ENCODE results near the gene RTN4R.
"Not testable (repeated sequence)": the region's sequence is repeated elsewhere in the genome, so short reads cannot be mapped to it uniquely, and the experiment has no call there.

Gene RTN4R

DNA sequence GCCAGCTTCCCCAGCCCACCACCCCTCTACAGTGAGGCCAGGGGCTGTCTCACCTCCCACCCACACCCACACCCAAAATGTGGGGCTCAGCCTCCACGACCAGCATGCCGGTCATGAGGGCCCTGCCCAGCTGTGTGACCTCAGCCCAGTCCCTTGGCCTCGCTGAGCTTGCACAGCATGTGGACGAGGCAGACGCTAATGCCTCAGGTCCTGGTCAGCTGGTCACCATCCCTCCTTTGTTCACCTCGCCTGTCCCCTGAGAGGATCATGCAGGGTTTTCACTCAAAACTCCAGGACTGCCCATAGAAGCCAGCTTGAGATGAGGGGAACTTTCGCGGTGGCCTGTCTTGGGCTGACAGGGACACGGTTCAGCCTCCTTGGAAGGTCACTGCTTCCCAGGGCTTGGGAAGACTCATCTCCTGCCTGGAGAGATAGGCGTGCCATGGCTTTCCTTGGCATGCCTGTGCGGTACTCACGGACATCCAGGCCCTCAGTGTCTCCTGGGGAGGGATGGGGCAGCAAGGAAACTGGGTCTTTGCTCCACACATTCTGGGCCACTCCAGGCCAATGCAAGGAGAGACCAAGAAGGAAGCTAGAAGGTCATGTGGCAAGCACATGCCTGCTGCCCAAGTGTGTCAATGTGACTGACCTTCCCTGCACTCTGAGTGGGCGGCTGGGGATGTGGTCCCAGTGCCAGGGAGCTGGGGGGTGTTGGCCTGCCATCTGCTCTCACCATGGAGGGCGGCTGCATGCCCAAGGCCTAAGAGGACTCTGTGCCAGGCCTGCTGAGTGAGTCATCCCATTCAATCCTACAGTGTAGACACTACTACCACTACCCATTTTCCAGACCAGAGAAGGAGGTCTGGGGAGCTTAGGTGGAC lies 3.2 kb upstream of the RTN4R start:
- DNase-seq (ENCODE audit: low read depth) = no peak

DNA sequence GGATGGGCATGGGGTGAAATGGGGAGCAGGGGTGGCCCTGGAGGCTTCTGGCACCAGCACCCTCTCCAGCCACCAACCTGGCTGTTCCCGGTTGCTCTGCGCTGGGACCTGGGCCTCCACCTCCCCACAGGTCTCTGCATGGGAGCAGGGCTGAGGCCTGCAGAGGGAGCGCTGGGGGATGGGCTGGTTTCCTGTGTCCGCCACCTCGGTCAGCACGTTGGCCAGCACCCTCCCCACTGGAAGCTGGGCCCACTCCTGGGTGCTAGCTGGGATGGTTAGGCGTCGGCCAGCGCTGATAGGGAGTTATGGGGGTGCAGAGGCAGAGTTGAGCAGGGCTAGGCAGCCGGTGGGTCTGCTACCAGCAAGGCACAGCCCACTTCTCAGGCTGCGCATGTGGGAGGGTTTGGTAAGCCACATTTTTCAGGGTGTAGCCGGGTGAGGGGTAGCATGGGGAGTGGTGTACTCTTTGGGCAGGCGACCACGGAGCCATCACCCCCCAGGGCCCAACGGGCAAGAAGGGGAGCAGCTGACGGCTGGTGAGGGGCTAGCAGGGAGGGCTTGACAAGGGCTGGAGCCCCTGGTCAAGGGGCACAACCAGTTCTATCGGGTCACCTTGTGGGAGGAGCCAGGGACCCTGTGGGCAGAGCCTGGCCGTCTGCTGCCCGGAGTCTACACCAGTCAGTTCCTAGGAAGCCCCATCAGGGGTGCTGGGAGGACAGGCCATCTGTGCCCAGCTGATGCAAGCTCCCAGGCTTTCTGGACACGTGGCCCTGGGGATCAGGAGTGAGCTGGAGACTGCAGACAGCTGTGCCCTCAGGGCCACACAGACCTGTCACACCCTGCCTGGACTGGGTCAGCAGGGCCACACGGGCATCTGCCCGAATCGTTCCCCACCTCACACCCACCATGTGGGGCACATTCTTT lies 2.3 kb upstream of the RTN4R start:
- DNase-seq (ENCODE audit: low read depth) = not testable (repeated sequence)

DNA sequence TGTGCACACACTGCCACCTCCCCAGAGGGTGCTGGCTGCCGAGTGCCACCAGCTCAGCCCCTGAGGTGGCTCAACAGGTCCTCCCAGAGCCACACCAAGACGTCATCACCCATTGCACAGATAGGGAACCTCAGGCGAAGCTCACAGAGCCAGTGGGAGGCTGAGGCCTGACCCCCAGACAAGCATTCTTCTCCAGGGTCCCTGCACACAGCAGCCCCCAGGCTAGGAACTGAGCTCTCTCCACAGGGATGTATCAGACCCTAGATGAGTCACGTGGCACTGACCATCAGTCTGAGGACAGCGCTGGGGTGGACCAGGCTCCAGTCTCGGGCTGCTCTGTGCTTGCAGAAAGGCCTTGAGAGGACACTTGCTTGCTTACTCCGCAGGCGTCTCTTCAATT lies 1.6 kb upstream of the RTN4R start:
- DNase-seq (ENCODE audit: low read depth) = not testable (repeated sequence)

DNA sequence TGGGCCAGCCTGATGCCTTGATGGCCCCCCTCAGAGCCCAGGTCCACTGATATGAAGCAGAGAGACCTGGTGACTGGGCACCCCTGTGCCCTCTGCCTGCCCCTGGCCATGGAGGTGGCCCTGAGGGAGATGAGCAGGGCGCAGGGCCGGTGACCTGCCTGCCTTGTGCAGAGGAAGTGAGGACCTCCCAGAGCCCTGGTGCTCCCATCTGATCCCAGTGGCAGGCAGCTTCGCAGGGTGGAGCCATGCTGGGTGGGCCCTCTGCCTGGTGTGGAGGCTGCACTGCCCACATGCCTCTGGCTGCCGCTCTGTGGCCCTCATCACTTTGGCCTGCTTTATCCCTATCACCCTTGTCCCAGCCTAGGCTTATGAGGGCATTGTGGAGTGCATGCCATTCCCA lies 1.1 kb upstream of the RTN4R start:
- DNase-seq (ENCODE audit: low read depth) = not testable (repeated sequence)

DNA sequence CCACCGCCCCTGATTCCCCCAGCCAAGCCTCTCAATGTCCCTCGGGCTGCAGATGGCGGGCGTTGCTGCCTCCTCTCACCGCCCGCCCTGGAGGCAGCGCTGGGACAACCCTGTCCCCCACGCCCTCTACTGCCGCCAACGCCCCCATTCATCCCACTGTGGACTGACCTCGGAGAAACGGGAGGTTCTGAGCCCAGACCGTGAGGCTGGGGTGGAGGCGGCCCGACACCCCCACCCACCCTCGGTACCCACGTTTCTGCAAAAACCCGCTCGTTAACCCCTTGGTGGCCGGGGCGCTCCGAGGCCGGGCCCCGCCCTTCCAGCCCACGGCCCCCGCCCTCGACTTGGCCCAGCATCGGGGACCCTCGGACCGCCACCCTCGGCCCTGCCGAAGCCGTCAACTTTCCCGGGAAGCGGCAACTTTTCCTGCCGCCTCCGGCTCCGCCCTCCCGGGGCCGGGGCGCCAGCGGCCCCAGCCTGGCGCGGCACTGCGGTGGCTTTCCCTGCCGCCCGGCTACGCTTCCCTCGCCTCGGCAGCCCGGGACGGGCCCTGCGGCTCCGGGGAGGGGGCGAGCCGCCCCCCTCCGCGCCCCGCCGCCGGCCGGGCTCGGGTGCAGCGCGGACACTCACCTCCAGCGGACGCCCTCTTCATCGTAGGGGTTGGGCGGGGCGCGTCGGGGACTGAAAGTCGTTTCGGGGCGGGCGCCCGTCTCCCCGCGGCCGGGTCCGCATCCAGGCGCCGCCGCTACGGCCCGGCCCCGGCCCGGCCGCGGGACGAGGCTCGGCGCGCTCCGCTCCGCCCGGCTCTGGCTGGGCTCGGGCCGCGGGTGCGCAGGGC lies 458 bp downstream of the RTN4R start:
- no peak for DNase-seq (ENCODE audit: low read depth)

DNA sequence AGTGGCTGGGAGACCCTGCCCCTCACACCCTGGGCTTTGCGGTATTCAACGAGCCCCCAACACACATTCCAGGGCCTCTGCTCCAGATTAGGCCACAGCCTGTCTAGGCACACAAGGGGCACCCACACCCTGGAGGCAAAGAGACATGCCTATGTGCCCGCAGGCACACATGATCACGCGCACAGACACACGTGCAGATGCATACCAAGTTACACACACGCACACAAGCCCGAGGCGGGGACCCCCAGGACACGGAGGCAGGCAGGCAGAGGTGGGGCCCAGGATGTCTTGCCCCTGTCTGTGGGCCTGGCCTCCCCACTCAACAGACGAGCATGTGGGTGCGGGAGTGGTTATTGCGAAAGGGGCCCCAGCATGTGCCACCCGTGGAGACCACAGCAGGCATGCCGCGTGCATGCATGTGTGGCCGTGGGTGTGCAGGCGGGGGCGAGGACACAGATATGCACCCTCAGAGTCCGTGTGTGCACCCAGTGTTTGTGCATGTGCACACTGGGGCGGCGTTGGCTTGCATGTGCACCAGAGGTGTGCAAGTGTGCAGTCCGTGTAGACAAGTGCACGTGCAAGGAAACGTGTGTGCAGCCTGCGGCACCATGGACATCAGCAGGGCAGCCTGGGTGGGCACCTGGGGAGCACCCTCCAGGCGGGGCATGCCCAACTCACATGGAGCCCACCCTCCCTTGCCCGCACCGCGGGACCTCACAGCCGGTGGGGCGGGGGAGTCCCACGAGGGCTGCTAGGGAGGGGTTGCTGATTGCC lies 1.3 kb downstream of the RTN4R start:
- DNase-seq (ENCODE audit: low read depth) = not testable (repeated sequence)

DNA sequence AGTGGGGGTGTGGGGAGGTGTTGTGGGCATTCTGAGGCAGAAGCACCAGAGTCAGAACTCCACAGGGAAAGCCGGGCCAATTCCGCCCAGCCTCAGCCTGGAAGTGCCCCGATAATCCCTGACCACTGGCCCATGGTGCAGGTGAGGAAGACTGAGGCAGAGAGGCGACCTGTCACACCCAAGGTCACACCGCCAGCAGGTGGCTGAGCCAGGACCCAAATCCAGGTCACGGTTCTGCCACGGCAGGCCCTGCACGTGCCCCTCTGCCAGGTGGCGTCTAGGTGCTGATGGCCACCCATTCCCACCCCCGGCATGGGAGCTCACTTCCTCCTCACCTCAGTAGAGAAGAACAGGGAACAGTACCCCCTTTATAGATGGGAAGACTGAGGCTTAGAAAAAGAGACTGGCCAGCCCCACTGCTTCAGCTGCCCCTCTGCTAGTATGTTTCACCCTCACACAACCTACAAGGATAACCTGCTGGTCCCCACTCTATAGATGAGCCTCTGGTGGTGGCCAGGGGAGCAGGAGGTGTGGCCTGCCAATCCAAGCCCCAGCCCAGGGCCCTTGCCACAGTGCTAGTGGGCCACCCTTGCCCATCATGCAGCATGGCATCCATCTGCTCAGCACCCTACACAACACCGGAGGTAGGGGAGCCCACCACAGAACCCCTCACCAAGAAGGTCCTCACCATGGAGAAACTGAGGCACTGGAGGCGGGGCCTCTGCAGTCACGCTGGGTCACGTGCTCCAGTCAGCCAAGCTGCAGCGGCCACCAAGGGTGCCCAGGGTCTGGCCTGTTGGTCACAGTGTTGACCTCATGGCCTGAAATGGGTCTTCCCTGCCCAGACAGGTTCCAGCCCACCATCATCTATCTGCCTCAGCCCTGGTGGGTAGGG lies 2.1 kb downstream of the RTN4R start:
- DNase-seq (ENCODE audit: low read depth) = not testable (repeated sequence)

DNA sequence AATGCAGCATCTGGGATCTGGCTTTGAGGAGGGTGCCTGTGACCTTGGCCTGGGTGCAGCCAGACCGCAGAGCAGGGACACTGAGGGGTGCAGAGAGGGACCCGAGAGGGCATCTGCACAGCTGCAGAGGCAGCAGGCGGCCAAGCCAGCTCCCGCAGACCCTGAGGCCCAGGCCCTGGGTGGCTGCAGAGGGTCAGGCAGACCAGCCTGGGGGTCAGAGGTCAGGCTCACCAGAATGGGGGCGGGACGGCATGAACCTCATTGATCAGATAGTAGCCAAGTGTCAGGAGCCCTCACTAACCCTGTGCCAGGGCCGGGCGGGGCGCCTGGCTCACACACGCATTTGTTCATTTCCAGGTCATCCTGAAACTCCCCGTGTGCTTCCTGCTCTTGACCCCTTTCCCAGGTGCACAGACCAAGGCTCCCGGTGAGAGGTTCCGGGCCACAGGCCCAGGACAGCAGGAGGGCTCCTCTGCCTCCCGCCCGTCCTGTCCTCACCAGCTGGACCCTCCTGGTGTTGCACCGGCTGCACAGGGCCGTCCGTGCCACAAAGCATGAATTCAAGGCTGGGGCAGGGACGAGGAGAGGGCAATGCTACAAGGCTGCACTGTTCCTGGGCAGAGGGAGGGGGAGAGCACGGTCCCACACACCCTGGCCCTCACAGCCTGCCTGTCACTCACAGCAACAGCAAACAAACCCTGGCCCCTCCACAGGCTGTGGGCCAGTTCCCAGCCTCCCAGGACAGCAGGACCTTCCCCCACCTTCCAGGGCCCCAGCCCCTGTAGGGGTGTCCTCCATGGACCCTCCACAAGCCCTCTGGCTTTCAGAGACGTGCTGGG lies 3.3 kb downstream of the RTN4R start:
- no peak for DNase-seq (ENCODE audit: low read depth)

DNA sequence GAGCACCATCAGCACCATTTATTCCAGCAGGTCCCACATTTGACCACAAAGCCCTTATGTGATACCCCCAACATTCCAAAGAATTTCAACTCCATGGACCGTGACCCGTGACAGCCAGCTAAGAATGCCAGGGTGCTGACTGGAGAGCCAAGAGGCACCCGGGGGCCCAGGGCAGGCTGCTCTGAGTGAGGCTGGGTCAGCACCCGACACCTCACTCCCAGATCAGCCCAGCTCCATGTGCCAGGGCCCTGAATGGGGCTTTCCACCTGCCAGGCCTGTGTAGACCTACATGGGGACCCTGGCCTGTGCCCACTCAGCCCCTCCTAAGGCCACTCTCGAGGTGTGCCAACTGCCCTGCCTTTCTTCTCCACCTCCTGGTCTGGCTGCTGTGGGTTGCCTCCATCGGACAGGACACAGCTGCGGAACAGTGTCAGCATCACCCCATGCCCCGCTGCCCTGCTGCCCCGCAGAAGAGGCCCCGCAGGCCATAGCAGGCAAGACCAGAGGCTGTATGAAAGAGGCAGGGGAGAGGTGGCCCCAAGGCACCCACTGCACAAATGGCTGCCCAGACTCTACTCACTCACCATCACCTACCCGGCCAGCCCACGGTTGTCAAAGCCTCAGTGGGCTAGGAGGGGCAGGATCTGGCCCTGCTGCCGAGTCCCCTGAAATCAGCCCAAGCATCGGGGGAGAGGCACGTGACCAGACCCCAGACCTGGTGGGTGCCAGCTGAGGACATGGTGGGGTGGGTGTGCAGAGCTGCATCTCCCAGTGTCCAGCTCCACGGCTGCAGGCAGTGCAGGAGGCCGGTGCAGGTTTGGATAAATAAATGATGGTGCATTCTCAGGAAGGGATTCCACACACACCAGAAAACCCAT lies 4.5 kb downstream of the RTN4R start:
- not testable (repeated sequence) for DNase-seq (ENCODE audit: low read depth)

DNA sequence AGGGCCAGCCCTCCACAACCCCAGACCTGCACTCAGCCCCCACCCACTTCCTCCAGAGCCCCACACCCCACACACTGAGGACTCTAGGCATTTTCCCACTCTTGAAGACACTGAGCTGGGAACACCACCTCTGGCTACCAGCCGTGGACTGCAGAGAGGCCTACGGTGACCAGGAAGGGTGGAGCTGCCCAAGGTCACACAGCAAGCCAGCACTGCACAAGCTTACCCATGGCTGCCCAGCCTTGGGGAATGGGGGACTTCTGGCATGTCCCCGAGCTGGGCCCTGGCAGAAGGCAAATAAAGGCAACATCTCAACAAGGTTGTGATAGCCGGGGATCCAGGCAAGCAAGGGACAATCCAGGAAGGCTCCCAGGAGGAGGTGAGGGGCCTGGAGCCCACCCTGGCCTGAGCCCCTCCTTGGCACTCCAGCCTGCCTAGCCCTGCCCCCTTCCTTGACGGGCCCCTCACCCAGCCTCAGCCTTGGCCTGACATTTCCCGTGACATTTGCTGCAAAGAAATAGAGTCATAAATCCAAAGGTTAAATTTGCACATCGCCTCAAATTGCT lies 5.5 kb downstream of the RTN4R start:
- no peak for DNase-seq (ENCODE audit: low read depth)

DNA sequence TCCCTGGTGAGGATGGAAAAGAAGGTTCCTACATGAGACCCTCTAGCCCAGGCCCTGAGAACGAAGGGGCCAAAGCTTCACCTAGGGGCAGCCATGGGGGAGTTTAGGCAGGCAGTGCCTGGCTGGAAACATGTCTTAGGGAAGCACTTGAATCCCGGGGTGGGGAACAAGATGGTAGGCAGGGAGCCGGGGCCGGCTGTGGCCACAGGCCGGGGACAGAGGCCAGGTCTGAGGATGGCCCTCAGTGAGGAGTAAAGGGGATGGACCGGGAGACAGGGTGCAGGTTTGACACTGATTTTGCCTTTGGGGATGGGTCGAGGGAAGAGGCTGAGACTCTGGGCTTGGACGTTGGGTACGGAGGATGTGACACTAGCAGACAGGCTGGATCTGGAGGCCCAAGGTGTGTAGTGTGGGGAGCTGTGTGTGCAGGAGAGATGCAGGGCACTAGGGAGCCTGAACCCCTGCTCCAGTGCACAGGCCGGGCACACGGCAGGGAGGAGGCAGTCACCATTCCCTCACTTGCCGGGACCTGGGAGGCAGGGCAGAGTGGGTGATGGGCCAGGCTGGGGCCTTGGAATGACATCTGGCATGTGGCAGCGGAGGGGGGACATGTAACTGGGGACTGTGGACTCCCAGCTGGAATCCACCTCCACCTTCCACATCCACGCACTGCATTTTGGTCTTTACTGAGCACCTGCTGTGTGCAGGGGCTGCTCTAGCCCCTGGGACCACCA lies 6.1 kb downstream of the RTN4R start:
- no peak for DNase-seq (ENCODE audit: low read depth)

DNA sequence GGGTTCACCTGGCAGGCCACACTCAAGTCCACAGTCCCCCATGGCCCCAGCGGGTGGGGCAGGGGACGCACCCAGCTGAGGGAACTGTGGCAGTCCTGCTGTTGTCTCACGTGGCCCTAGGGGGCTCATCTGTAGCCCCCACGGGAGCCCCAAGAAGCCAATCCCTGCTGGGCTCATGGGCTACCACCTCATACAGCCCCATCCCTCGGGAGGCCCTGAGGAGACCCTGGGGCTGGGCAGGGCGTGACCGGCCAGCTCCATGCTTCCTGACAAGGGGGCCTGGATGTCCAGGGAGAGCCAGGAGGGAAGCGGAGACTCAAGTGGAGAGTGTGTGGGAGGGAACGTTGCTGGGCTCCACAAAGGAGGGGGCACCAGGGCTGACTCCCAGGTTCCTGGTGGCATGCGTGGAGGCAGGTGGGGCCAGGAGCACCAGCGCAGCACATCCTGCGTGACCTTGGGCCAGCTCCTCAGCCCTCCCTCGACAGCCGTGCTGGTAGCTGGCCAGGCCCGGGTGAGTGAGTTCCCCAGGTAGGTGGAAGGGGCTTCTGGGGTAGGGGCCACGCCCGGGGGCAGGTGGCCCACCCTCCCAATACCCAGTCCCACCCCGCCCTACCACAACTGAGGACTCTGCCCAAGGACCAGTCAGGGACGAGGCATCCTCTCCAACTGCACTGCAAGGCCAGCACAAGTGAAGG lies 7.9 kb downstream of the RTN4R start:
- DNase-seq (ENCODE audit: low read depth) = no peak

DNA sequence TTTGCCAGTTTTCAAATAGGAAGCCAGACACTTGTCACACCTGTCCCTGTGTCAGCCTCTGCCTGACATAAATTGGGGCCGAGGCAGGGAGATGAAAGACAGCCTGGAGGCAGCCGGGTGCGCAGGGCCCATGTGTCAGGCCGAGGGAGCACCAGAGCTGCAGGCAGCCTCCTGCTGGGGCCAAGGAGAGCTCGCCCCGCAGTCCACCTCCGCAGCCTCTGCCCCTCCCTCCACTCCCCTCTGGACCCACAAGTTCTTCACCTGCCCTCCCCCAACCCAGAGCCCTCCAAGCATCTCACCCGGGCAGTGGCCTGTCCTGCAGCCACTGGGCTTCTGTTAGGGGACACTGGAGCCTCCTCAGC lies 8.8 kb downstream of the RTN4R start:
- no peak for DNase-seq (ENCODE audit: low read depth)

DNA sequence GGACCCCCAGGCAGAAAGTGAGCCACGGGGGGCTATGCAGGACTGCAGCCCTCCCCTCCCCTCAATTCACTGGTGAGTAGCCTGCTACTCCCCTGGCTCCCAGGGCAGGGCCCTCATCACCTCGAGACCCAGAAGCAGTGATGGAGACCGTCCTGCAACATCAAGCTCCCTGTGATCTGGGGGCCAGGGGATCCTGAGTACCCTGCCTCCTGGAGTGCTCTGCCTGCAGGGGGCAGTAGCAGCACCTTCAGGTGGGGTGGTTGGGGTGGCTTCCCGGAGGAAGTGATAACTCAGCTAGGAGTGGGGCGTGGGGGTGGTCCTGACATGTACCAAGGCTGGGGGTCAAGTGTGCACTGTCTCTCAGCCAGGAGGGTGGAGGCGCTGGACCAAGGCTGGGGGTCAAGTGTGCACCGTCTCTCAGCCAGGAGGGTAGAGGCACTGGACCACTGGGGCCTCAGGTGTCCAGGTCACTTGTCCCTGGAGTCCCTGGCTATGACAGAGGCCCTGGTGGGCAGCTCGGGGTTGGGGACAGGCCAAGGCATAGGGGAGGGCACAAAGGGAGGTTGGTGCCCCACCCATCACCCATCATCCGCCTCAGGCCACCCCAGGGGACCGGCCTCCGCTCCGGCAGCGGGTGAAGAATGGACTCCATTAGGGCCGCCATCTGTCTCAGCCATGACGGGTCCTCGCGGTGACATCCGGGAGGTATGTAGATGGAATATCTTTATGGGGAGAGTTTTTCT lies 9.4 kb downstream of the RTN4R start:
- DNase-seq (ENCODE audit: low read depth) = no peak

DNA sequence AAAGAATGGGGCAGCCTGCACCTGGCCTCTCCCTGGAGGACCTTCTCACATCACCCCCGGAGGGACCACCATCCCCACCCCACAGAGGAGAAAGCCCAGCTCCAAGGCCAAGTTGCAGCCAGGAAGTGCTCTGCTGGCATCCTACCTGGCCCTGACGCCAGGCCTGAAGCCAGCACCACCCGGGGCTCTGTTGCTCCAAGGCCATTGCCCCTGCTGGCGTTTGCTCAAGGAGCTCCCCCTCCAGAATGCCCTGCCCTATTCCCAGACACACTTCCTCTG lies 10.2 kb downstream of the RTN4R start:
- DNase-seq (ENCODE audit: low read depth) = no peak
